HepG2 (cell line): Measurements from ENCODE around the gene MYO1G. TPM values are rescaled to one million over a fixed set of nuclear protein-coding genes. Genes with fewer than 3 reads are reported as not detected.
"Not testable (repeated sequence)": the region's sequence is repeated elsewhere in the genome, so short reads cannot be mapped to it uniquely, and the experiment has no call there.

Experiments
- ATAC-seq: fragments of 200-7000 bp; cut with Tn5 transposase; 3 replicates; pipeline ENCODE4 v1.9.1; 2020; ENCODE audit warnings: mild to moderate bottlenecking, moderate library complexity
- BruUV-seq: library from RNA; stranded (reverse); fragments of 400-500 nt; replicated peaks from 2 replicates; lab custom pipeline; 2021; lab: Mats Ljungman, UMichigan
- CTCF ChIA-PET: fragments of 300-600 bp; formaldehyde crosslinking; extraction: SDS; loops from one replicate; lab custom pipeline; 2021; ENCODE audit warnings: low total read pairs, inconsistent platforms, low intra/inter-chr PET ratio; lab: Yijun Ruan, JAX
- POLR2A ChIA-PET: fragments of 350-600 bp; sonication (Branson Sonifier 250); formaldehyde crosslinking; loops from one replicate; lab custom pipeline; 2020; ENCODE audit warnings: antibody characterized with exemption, inconsistent platforms; lab: Yijun Ruan, JAX
- DNase-seq: peaks from one replicate; pipeline ENCODE4 v3.0.0-alpha.2; 2015; ENCODE audit warnings: low spot score
- FAIRE-seq: peaks from 3 replicates; lab custom pipeline; 2011; peaks lifted over from hg19 to GRCh38; lab: Jason Lieb, UNC
- H2AFZ ChIP-seq: one replicate; pipeline ENCODE4 v1.6.1; 2011; ENCODE audit warnings: low read length, inconsistent platforms
- H3K27ac ChIP-seq: fragments of 300-600 bp; 3 replicates; pipeline ENCODE4 v1.8.0; 2011; ENCODE audit warnings: mixed run types, mild to moderate bottlenecking, mixed read lengths, low read length, inconsistent platforms; ENCODE audit not compliant: insufficient read depth; ENCODE audit errors: extremely low read length
- H3K27me3 ChIP-seq, 2 experiments: fragments of 200-600 bp in 1 of 2; 2 replicates in 1 of 2; 3 replicates in 1 of 2; pipeline versions ENCODE4 v1.6.0 to v1.8.0; 2011; ENCODE audit warnings: low read length in 2 of 2, mild to moderate bottlenecking in 2 of 2, moderate library complexity in 2 of 2, inconsistent platforms in 1 of 2; ENCODE audit not compliant: insufficient read depth in 2 of 2, control insufficient read depth in 1 of 2
- H3K36me3 ChIP-seq, 2 experiments: fragments of 200-600 bp in 1 of 2; replicated peaks in 1 of 2; 2 replicates in 1 of 2; 3 replicates in 1 of 2; pipeline versions ENCODE4 v1.5.1 to v1.8.0; 2011; ENCODE audit warnings: low read length in 2 of 2, inconsistent platforms in 1 of 2; ENCODE audit not compliant: insufficient read depth in 2 of 2, control insufficient read depth in 1 of 2
- H3K4me1 ChIP-seq: 2 replicates; pipeline ENCODE4 v1.5.1; 2012; ENCODE audit warnings: low read length, inconsistent platforms; ENCODE audit not compliant: insufficient read depth
- H3K4me2 ChIP-seq: 2 replicates; pipeline ENCODE4 v1.6.0; 2011; ENCODE audit warnings: low read depth, low read length, inconsistent platforms
- H3K4me3 ChIP-seq, 3 experiments: fragments of 200-600 bp in 1 of 3; sonication (generic), shearing (Covaris generic) in 1 of 3; replicated peaks in 1 of 3; 2 replicates each; pipeline ENCODE4 v1.5.1; 2011 to 2016; ENCODE audit warnings: low read length in 3 of 3, inconsistent platforms in 2 of 3, low read depth in 2 of 3, mild to moderate bottlenecking in 2 of 3, control low read depth in 1 of 3, mixed read lengths in 1 of 3; ENCODE audit not compliant: insufficient read depth in 1 of 3
- H3K79me2 ChIP-seq: one replicate; pipeline ENCODE4 v1.6.1; 2011; ENCODE audit warnings: low read length, inconsistent platforms; ENCODE audit not compliant: insufficient read depth
- H3K9ac ChIP-seq: 2 replicates; pipeline ENCODE4 v1.6.0; 2011; ENCODE audit warnings: mild to moderate bottlenecking, low read depth, low read length, inconsistent platforms; ENCODE audit not compliant: insufficient read depth
- H3K9me3 ChIP-seq: 2 replicates; pipeline ENCODE4 v1.5.1; 2012; ENCODE audit warnings: mild to moderate bottlenecking, low read length
- H4K20me1 ChIP-seq: 2 replicates; pipeline ENCODE4 v1.6.0; 2011; ENCODE audit warnings: inconsistent platforms, mild to moderate bottlenecking, low read length, moderate library complexity; ENCODE audit not compliant: insufficient read depth
- CCAR2 ChIP-seq: fragments of 200-400 bp; formaldehyde crosslinking; optimal IDR thresholded peaks from 2 replicates; pipeline ENCODE3; 2018; ENCODE audit warnings: low read depth, mild to moderate bottlenecking, low read length, moderate library complexity
- CEBPB ChIP-seq: IDR thresholded peaks from 2 replicates; pipeline ENCODE4 v1.6.1; 2011; ENCODE audit warnings: low read depth, low read length, improper control_type of control experiment, borderline replicate concordance
- IKZF5 ChIP-seq: IDR thresholded peaks from 2 replicates; pipeline ENCODE4 v1.6.1; 2018; ENCODE audit warnings: missing genetic modification reagents, mild to moderate bottlenecking, missing compliant biosample characterization
- MAFG ChIP-seq: sonication (generic); formaldehyde crosslinking; IDR thresholded peaks from 2 replicates; pipeline ENCODE4 v1.5.1; 2020; ENCODE audit warnings: mild to moderate bottlenecking, missing genetic modification reagents
- SRY ChIP-seq: sonication (generic); formaldehyde crosslinking; IDR thresholded peaks from 2 replicates; pipeline ENCODE4 v1.8.0; 2022; ENCODE audit warnings: mild to moderate bottlenecking, missing genetic modification reagents
- U2AF1 ChIP-seq: fragments of 200-400 bp; formaldehyde crosslinking; optimal IDR thresholded peaks from 2 replicates; pipeline ENCODE3; 2017; ENCODE audit warnings: mild to moderate bottlenecking, low read depth, low read length
- ZNF160 ChIP-seq: sonication (generic); formaldehyde crosslinking; IDR thresholded peaks from 2 replicates; pipeline ENCODE4 v1.8.0; 2022; ENCODE audit warnings: mild to moderate bottlenecking, inconsistent platforms, missing genetic modification reagents
- ZNF879 ChIP-seq: sonication (generic); formaldehyde crosslinking; IDR thresholded peaks from 2 replicates; pipeline ENCODE4 v1.8.1; 2023; ENCODE audit warnings: missing genetic modification reagents
- WGBS: methylation state at CpG from one replicate; pipeline ENCODE4 v1.1.6; 2017; ENCODE audit warnings: low lambda C conversion rate; 5-methylcytosine and 5-hydroxymethylcytosine counted together
- in situ Hi-C: cut with HindIII; loops from 2 replicates; pipeline ENCODE4 v1.10.0; 2017; ENCODE audit warnings: low pct_unique_long_range_greater_than_20kb; ENCODE audit not compliant: extremely low pct_ligation_motif_present
- intact Hi-C: fragments of 100-400 bp; cut with micrococcal nuclease; formaldehyde crosslinking; loops from one replicate; pipeline ENCODE4 v1.10.0; 2022; ENCODE audit not compliant: unreplicated experiment
- polyA plus RNA-seq, 8 experiments: library from polyadenylated mRNA; depleted of rRNA in 3 of 8; stranded (reverse) in 7 of 8; unstranded in 1 of 8; fragments of >200 nt; fragmentation: Illumina TruSeq in 4 of 8; extraction: Trizol in 4 of 8; gene quantifications; 2 replicates each; pipeline versions ENCODE4 v1.2.1 to v1.2.3, GENCODE V29; 2011 to 2016; ENCODE audit warnings: low read depth in 4 of 8, missing spikeins in 1 of 8, mixed read lengths in 1 of 8; ENCODE audit not compliant: insufficient read depth in 1 of 8
- total RNA-seq, 5 experiments: library from RNA; depleted of rRNA; stranded (reverse); fragments of >200 nt; fragmentation: Illumina TruSeq; extraction: Trizol; gene quantifications; 2 replicates each; pipeline ENCODE4 v1.2.3, GENCODE V29; 2016; ENCODE audit warnings: low read depth in 1 of 5

MYO1G gene
- total and polyA plus RNA-seq, 2 of the 13 experiments (the other 11 are each of a cell fraction or from before 2014, with no cell fraction given) = 0.29 to 1.1 TPM

GRCh38 chr7:44935016-44935415, 43.8 kb downstream of the MYO1G start:
- no peak for ATAC-seq
- WGBS = 0% methylated on average over 1 of the region's 1 CpG
- intact Hi-C loops = no loop called here

DNA sequence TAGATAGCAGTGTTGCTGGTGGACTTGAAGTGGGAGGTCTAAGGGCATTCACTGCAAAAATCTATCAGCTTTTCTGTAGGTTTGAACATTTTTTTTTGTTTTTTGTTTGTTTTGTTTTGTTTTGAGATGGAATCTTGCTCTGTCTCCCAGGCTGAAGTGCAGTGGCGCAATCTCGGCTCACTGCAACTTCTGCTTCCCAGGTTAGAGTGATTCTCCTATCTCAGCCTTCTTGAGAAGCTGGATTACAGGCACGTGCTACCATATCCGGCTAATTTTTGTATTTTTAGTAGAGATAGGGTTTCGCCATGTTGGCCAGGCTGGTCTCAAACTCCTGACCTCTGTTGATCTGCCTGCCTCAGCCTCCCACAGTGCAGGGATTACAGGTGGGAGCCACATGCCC, 44.3 kb downstream of the MYO1G start:
- H2AFZ ChIP-seq, H4K20me1 ChIP-seq, BruUV-seq, H3K27ac ChIP-seq, H3K4me2 ChIP-seq, H3K9me3 ChIP-seq, H3K36me3 ChIP-seq, DNase-seq, POLR2A ChIA-PET, ATAC-seq, in situ Hi-C loops, H3K79me2 ChIP-seq, H3K9ac ChIP-seq, intact Hi-C loops, H3K4me1 ChIP-seq, H3K4me3 ChIP-seq, FAIRE-seq, CTCF ChIA-PET: not testable (repeated sequence)
- 18% methylated on average over 5 of the region's 5 CpGs for WGBS
- TF ChIP-seq CEBPB = peak; percentile 12; the same call in 1 of the 2 replicates
- peaks cover 0 to 11% of the 10 kb centered on the region in 2 experiments; a peak in 1 of 5 replicates for H3K27me3 ChIP-seq

More at GRCh38 chr7:44935016-44935415, 43.8 kb downstream of the MYO1G start:
- BruUV-seq = no TSS peak
- no peak for DNase-seq
- Histone ChIP-seq H2AFZ (no peak overlapping the region), H3K9ac (no peak overlapping the region), H3K36me3 (no peaks in the 10 kb centered on the region), H3K9me3 (no peaks in the 10 kb centered on the region), H3K4me3 (no peak overlapping the region), H3K27ac (no peak overlapping the region), H3K27me3 (peaks cover 0 to 11% of the 10 kb centered on the region in 2 experiments; a peak in 1 of 5 replicates), H3K4me1 (no peaks in the 10 kb centered on the region), H4K20me1 (no peaks in the 10 kb centered on the region), H3K79me2 (no peaks in the 10 kb centered on the region), H3K4me2 (no peak overlapping the region)
- ChIA-PET CTCF (no interaction called here), POLR2A (no interaction called here)
- no peak for FAIRE-seq
- TF ChIP-seq IKZF5 (CRISPR knock-in tag) = no peak
- no peak for TF ChIP-seq ZNF160
- no peak for TF ChIP-seq CCAR2
- no peak for TF ChIP-seq SRY (CRISPR knock-in tag)
- TF ChIP-seq MAFG = no peak
- TF ChIP-seq U2AF1 = no peak
- no peak for TF ChIP-seq ZNF879
- in situ Hi-C loops = no loop called here
